Activated CD8-positive, alpha-beta memory T cell treated with anti-CD3 and anti-CD28 coated beads, Interleukin-2, amount 50 U/mL, for 48 hours (primary cell): ENCODE measurements around the gene MRPL34.
A peak's percentile ranks its signal among the peaks of the same experiment; 100 is the strongest.
"Not testable (repeated sequence)": the region's sequence is repeated elsewhere in the genome, so short reads cannot be mapped to it uniquely, and the experiment has no call there.

Source experiments
- DNase-seq: peaks from one replicate; pipeline ENCODE4 v3.0.0-alpha.2; 2020

MRPL34 gene

DNA sequence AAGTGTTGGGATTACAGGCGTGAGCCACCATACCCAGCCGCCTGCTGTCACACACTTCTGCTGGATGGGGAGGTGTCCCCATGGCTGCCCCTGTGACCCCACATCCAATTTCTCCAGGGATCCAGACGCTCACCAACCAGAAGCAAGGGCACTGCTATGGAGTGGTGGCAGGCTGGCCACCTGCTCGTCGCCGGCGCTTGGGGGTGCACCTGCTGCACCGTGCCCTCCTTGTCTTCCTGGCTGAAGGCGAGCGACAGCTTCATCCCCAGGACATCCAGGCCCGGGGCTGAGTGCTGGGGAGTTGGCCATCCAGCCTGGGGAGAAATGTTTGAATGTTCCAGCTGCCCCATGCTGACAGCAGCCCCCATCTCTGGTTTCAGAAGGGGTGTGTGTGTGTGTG lies 19.4 kb upstream of the MRPL34 start:
- no peak for DNase-seq

- no peak for DNase-seq
These were observed 18.9 kb upstream of the MRPL34 start for GRCh38 chr19:17286752-17287151.

- DNase-seq, result peak; percentile 82
These were observed 16.2 kb upstream of the MRPL34 start for GRCh38 chr19:17289489-17289888.

DNA sequence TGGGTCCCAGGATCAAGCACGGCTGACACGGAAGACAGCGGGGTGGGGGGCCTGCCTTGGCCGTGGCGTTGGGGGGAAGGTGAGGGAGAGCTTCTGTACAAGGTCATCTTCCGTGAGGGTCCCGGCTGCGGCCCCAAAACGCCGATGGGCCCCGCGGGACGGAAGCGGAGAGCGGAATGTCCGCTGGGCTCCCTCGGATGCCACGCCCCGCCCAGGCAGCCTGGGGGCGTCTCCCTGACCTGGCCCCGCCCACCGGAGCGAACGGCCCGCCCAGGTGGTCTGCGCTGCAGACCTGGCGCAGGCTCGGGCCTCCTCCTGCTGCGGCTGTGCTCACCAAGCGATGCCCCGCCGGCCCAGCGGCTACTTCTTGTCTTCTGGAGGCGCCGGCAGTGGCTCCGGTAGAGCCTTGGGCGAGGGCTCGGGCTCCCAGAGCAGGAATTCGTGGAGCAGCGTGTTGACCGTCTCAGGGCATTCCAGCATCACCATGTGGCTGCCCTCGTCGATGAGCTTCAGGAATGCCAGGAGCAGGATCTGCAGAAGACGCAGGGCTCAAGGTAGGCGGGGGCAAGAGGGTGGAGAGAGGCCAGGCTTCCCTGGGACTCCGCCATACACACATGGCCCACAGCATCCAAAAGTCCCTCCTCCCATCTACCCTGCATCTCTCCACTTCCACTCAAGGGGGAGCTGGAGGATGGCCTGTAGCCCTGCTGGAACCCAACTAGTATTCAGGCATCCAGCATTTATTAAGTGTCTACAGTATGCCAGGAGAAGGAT lies 13.2 kb upstream of the MRPL34 start:
- peak; percentile 93 for DNase-seq

DNA sequence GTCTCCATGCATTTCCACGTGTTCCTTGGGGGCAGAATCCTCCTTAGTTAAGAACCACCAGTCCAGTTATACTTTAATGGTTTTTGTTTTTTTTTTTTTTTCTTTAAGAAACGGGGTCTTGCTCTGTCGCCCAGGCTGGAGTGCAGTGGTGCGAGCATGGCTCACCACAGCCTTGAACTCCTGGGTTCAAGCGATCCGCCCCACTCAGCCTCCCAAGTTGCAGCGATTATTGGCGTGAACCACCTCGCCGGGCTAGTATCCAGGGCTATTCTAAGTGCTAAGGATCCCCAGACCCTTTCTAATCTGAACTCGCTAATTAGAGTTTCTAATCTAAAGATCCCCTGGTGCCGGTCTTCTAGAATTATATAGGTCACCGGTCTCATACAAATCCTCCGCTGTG lies 12.1 kb upstream of the MRPL34 start:
- no peak for DNase-seq

DNA sequence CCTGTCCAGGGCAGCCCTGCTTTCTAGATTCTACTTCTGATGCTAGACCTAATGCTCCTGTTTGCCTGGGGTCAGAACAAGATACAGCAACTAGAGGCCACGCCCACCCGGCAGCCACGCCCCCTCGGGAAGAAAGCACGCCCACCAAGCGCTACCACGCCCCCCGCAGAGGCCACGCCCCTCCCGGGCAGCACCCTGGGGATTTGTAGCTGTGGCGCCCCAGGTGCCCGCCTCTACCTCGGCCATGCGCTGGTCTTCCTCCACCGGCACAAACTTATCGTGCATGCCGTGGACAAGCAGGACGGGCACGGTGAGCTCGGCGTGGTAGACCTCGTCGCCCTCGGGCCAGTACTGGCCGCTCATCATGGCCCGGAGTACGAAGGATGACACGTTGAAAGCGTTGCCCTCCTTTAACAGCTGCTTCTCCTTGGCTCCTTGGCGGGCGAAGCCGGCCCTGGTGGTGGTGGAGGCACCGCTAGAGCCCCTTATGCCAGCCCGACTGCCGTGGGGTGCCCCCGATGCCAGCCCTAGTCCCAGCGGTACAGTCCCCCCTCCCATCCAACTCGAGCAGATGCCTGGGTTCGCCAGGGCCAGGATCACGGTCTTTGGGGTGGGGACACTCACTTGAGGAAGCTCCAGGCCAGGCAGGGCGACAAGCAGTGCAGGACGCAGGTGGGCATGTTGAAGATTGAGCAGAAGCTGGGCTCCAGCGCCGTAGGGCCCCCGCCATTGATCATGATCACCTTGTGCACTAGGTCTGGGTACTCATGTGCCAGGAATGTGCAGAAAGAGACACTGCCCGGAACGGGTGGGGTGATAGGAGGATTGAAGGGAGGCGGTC lies 11.4 kb upstream of the MRPL34 start:
- DNase-seq, result peak; percentile 89

DNA sequence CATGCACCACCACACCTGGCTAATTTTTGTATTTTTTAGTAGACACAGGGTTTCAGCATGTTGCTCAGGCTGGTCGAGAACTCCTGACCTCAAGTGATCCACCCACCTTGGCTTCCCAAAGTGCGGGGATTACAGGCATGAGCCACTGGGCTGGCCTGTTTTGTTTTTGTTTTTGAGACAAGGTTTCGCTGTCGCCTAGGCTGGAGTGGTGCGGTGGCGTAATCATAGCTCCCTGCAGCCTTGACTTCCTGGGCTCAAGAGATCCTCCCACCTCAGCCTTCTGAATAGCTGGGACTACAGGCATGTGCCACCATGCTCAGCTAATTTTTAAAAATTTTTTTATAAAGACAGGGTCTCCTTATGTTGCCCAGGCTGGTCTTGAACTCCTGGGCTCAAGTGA lies 10.1 kb upstream of the MRPL34 start:
- DNase-seq, result not testable (repeated sequence)

- DNase-seq, result no peak
These were observed 9.4 kb upstream of the MRPL34 start for GRCh38 chr19:17296273-17296672.

- no peak for DNase-seq
These were observed 8.7 kb upstream of the MRPL34 start for GRCh38 chr19:17296976-17297375.

GRCh38 chr19:17300992-17301619 lies 4.6 kb upstream of the MRPL34 start:
- no peak for DNase-seq

- no peak for DNase-seq
These were observed 3.1 kb upstream of the MRPL34 start for GRCh38 chr19:17302391-17303166.

DNA sequence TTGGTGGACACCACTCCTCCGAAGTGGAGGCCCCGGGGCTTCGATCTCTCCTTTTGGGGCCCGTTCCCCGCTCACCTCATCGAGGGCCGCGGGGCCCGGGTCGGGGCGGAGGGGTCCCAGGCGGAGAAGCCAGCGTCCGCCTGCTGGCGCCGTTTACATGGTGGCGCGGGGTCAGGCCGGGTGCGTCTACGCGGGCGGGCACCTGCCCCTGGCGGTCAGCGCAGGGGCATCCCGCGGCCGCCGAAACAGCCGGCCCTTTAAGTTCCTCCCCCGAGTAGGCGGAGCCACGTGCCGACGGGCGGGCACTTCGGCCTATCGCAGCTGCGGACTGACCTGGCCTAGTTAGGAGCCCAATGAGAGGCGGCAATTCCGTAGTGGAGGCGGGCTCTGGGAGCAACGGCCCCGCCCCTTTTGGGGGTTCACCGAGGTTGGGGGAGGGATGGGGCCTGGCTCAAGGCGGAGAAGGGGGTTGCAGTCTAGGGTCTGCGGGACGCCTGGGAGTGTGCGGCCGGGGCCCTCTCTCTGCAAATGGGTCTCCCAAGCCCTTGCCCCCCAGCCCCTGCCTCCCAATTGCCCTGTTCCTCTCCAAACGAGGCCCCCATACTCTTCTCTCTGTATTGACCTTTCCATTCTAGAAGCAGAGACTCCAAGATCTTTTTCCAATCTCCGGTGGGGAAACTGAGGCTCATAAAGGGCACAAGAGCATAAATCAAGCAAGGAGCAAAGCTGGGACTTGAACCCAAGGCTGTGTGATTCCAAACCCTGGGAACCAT lies 2.3 kb upstream of the MRPL34 start, which contains the start of gene ABHD8:
TSS of gene ABHD8 (minus strand) at position 259 of the 773 bp plus-strand sequence. CDS start 1,809 bp downstream, outside the sequence.
- DNase-seq, result peak; percentile 95

DNA sequence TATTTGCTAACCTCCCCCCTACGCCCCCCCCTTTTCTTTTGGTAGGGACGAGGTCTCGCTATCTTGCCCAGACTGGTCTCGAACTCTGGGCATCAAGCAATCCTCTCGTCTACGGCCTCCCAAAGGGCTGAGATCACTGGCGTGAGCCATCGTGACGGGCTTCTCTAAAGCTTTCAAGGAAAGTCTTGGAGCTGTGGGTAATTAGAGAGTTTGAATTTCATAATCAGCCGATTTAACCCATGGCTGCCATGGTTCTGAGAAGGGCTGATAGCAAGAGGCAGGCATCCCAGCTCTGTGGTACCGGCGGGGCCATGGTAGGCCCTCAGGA lies 1.8 kb upstream of the MRPL34 start:
- no peak for DNase-seq

GRCh38 chr19:17304386-17305215 lies 1.1 kb upstream of the MRPL34 start:
- no peak for DNase-seq

DNA sequence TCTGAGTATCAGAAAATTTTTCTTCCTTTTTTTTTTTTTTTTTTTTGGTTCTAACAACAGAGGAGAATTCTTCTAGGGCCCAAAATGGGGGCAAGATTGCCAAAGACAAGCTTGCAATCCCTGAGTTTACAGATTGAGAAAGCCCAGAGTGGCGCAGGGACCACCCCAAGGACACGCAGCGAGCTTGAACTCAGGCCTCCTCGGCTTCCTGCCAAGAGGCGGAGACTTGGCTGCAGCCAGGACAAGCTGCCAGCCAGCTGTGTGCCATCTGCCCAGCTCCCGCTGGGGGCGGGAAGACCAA lies 506 bp upstream of the MRPL34 start:
- no peak for DNase-seq

- no peak for DNase-seq
These were observed 628 bp downstream of the MRPL34 start for GRCh38 chr19:17306285-17306714.

- no peak for DNase-seq
These were observed 2.3 kb downstream of the MRPL34 start for GRCh38 chr19:17307876-17308377.

DNA sequence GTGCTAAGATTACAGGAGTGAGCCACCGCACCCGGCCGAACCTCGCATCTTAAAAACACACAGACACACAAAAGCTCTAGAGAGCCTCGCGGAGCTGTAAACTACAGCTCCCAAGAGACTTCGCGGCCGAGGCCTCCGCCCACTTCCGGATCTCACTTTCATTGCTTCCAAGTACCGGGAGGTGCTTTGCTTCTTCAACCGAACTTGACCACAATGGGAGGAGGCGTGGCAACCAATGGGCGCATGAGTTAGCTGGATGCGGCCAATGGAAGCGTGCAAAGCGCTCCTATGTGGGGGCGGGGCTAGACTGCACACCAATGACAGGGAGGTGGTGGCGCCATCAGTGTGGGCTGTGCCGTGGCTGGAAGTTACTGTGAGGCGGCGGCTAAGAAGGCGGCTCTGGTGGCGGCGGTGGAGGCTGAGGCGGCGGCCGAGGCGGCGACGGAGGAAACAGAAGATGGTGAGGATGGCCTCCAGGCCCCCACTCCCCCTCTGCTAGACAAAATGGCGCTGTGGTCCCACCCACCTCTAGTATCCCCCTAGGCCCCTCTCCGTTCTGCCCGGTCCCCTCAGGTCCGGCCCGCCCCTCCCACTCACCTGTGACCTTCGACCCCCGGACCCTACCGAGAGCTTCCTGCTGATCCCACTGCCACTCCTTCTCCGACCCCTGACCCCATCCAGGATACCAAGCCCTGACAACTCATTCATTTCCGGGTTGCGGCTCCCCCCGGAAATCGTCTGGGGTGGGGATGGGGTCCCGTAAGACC lies 3.7 kb downstream of the MRPL34 start, which contains the start of gene DDA1:
TSS of gene DDA1 (plus strand) at position 366 of the 767 bp plus-strand sequence. CDS start at position 458, 92 bp downstream.
- peak; percentile 96 for DNase-seq

GRCh38 chr19:17309965-17310461 lies 4.3 kb downstream of the MRPL34 start:
- DNase-seq, result no peak
